Measurements from ENCODE around the gene VPS29. TPM values are rescaled to one million over a fixed set of nuclear protein-coding genes. Genes with fewer than 3 reads are reported as not detected.

VPS29 gene
- total and polyA plus RNA-seq, 9 of the 15 experiments (the other 6 are each of a cell fraction or from before 2014, with no cell fraction given): 85.8 to 638 (median 272) TPM

GRCh38 chr12:110468214-110469048, 33.5 kb downstream of the VPS29 start, which contains the start of the genes FAM216A and GPN3 (continued):
- 0 out of 2 replicates have a peak, but pooled peaks have one; percentile 24 for TF ChIP-seq CBFA2T3 (IDR thresholded peaks at IDR 0.05)
- peak; percentile 77 for TF ChIP-seq FOXM1 (IDR thresholded peaks at IDR 0.05; ENCODE audit: low read depth)
- TF ChIP-seq FOXM1 (CRISPR knock-in tag; IDR thresholded peaks at IDR 0.05; ENCODE audit: low read depth): no peak
- no peak for TF ChIP-seq TAF15 (IDR thresholded peaks at IDR 0.05; ENCODE audit: low read depth, low read length)
- TF ChIP-seq ZNF644 (tag; IDR thresholded peaks at IDR 0.05; ENCODE audit: low read depth): 0 out of 2 replicates have a peak, but pooled peaks have one; percentile 6
- 0 out of 4 replicates have a peak, but pooled peaks of 1 of the 2 experiments have one; percentile 30 for TF ChIP-seq ETV6 (IDR thresholded peaks at IDR 0.05; ENCODE audit: borderline replicate concordance in 1 of 2, low read depth in 2 of 2, low read length in 1 of 2)
- TF ChIP-seq ETV6 (CRISPR knock-in tag; IDR thresholded peaks at IDR 0.05; ENCODE audit: borderline replicate concordance): no peak
- peak; percentile 80 to 98 for TF ChIP-seq MAZ (CRISPR knock-in tag; conservative IDR thresholded peaks at IDR 0.05 in 1 of 2, IDR thresholded peaks at IDR 0.05 in 1 of 2)
- TF ChIP-seq ZNF232 (CRISPR knock-in tag; IDR thresholded peaks at IDR 0.05): 0 out of 2 replicates have a peak, but pooled peaks have one; percentile 22
- TF ChIP-seq MTA1 (IDR thresholded peaks at IDR 0.05; ENCODE audit: borderline replicate concordance): peak; percentile 62; the same call in 1 of the 2 replicates
- TF ChIP-seq MECOM (CRISPR knock-in tag; IDR thresholded peaks at IDR 0.05): peak; percentile 85
- TF ChIP-seq GATA2 (CRISPR knock-in tag; IDR thresholded peaks at IDR 0.05): peak; percentile 20; the same call in 1 of the 2 replicates
- TF ChIP-seq TRIM25 (IDR thresholded peaks at IDR 0.05; ENCODE audit: borderline replicate concordance): no peak
- TF ChIP-seq ATF4 (CRISPR knock-in tag; IDR thresholded peaks at IDR 0.05): no peak
- TF ChIP-seq TBP (optimal IDR thresholded peaks at IDR 0.05; ENCODE audit: low read depth, low read length): peak; percentile 82
- peak in 1 of 2 experiments; percentile 76; a peak in 1 of 4 replicates for TF ChIP-seq ZNF639 (CRISPR knock-in tag; conservative IDR thresholded peaks at IDR 0.05 in 1 of 2, IDR thresholded peaks at IDR 0.05 in 1 of 2)
- TF ChIP-seq LEF1 (IDR thresholded peaks at IDR 0.05): peak; percentile 89
- TF ChIP-seq ATF2 (CRISPR knock-in tag; IDR thresholded peaks at IDR 0.05): 0 out of 2 replicates have a peak, but pooled peaks have one; percentile 23
- peak; percentile 79 for TF ChIP-seq EGR1 (conservative IDR thresholded peaks at IDR 0.05)
- TF ChIP-seq CBFB (CRISPR knock-in tag; IDR thresholded peaks at IDR 0.05): peak; percentile 77; the same call in 1 of the 2 replicates
- TF ChIP-seq HOXB6 (CRISPR knock-in tag; IDR thresholded peaks at IDR 0.05; ENCODE audit: borderline replicate concordance): no peak
- TF ChIP-seq ARNT (IDR thresholded peaks at IDR 0.05): peak in 1 of 2 experiments; percentile 57; a peak in 3 of 4 replicates
- TF ChIP-seq NCOA6 (IDR thresholded peaks at IDR 0.05): peak; percentile 63

All from K562 (cell line).